Psoas muscle (tissue), 8 donors: ENCODE measurements around the gene CDKAL1. TPM values are rescaled to one million over a fixed set of nuclear protein-coding genes. Genes with fewer than 3 reads are reported as not detected.

Source experiments
- ATAC-seq, 4 donors: fragments of 200-7000 bp; cut with Tn5 transposase; one replicate each; pipeline ENCODE4 v1.9.1; 2020; ENCODE audit warnings: moderate library complexity in 3 of 4, mild to moderate bottlenecking in 2 of 4
- DNase-seq, 2 donors: peaks; one replicate each; pipeline ENCODE4 v3.0.0-alpha.2; 2020
- H3K27ac ChIP-seq: fragments of 200-600 bp; one replicate; pipeline ENCODE4 v1.8.0; 2022
- H3K27me3 ChIP-seq, 3 donors: fragments of 200-600 bp in 1 of 3; one replicate each; pipeline versions ENCODE4 v1.6.1 to v1.8.0; 2013 to 2022; ENCODE audit warnings: low read length in 2 of 3, mild to moderate bottlenecking in 2 of 3, moderate library complexity in 1 of 3; ENCODE audit not compliant: insufficient read depth in 3 of 3
- H3K36me3 ChIP-seq, 2 donors: fragments of 200-600 bp in 1 of 2; one replicate each; pipeline versions ENCODE4 v1.6.1 to v1.8.0; 2013 to 2022; ENCODE audit warnings: low read depth in 1 of 2, mild to moderate bottlenecking in 1 of 2, moderate library complexity in 1 of 2; ENCODE audit not compliant: insufficient read depth in 1 of 2
- H3K4me1 ChIP-seq: fragments of 200-600 bp; one replicate; pipeline ENCODE4 v1.8.0; 2022
- H3K4me3 ChIP-seq: fragments of 200-600 bp; one replicate; pipeline ENCODE4 v1.8.0; 2022; ENCODE audit warnings: mild to moderate bottlenecking
- H3K9me3 ChIP-seq: fragments of 200-600 bp; one replicate; pipeline ENCODE4 v1.8.0; 2022
- WGBS, 3 donors: extraction: QIAGEN DNeasy Blood & Tissue Kit; methylation state at CpG; one replicate each; pipeline versions ENCODE4 v1.1.6 to v1.1.7; 2013; 5-methylcytosine and 5-hydroxymethylcytosine counted together
- intact Hi-C, 2 donors: fragments of 100-400 bp; cut with DNase I; formaldehyde crosslinking; loops; one replicate each; pipeline versions ENCODE4 v1.11.0 to v1.14.2; 2022
- polyA plus RNA-seq, 3 donors: library from polyadenylated mRNA; stranded (reverse); fragments of 200-250 nt; gene quantifications; one replicate each; pipeline ENCODE4 v1.2.3, GENCODE V29; 2013
- total RNA-seq, 4 donors: library from RNA; stranded (reverse); fragmentation: NEBNext Ultra II Directional in 2 of 4; extraction: Animal tissue kit (Norgen Biotek cat#: 25700) in 2 of 4; gene quantifications; one replicate each; pipeline versions ENCODE4 v1.2.1 to v1.2.4, GENCODE V29; 2021 to 2023
- TF ChIP-seq, protein P1 (sequence below): fragments of 200-600 bp; IDR thresholded peaks from one replicate; pipeline ENCODE4 v1.8.0; 2022; ENCODE audit warnings: antibody characterized with exemption
- donor health status: healthy with polysubstance abuse.
- donor health status: DM: no; HTN: no; CAD: no; lungs with moderate emphysema.
- donor health status: Bipolar disorder and iron deficiency.
- donor health status: healthy.
- donor health status: DM: yes; HTN: yes; CAD: no.
- donor health status: DM: no; HTN: no; CAD: no.
- donor health status: DM: no; HTN: no; CAD: no.
- donor health status: DM: yes; HTN: yes; CAD: no.

The CDKAL1 gene
- total and polyA plus RNA-seq, 7 donors = 4.5 to 16.1 (median 12.9) TPM

DNA sequence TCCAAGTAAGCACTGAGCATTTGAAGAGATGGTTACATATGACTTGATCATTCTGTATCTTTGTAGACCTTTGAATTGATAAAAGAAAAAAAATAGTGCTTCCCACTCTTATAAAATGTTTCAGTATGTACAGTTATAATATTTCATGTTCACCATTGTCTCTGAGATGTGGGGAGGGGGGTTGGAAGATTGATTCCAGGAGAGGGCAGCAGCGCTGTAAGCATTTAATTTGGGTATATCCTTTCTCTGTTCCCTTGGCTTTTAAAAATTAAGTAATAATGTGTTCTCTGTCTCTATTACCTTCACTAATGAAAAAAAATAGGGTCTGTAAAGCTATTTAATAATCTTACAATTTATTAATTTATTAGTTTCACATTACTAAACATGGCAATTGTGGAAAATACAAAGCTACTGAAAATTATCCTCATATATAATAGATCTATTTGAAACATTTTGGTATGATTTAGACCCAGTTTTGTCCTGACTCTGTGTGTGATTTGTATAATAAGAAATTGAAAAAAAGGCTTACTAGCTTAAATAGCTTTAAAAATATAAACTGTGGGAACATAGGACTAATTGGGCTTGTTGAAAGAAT, 341.2 kb downstream of the CDKAL1 start:
- TF ChIP-seq, protein P1, sequence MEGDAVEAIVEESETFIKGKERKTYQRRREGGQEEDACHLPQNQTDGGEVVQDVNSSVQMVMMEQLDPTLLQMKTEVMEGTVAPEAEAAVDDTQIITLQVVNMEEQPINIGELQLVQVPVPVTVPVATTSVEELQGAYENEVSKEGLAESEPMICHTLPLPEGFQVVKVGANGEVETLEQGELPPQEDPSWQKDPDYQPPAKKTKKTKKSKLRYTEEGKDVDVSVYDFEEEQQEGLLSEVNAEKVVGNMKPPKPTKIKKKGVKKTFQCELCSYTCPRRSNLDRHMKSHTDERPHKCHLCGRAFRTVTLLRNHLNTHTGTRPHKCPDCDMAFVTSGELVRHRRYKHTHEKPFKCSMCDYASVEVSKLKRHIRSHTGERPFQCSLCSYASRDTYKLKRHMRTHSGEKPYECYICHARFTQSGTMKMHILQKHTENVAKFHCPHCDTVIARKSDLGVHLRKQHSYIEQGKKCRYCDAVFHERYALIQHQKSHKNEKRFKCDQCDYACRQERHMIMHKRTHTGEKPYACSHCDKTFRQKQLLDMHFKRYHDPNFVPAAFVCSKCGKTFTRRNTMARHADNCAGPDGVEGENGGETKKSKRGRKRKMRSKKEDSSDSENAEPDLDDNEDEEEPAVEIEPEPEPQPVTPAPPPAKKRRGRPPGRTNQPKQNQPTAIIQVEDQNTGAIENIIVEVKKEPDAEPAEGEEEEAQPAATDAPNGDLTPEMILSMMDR = peak; percentile 18
- H3K36me3 ChIP-seq = no peaks in the 10 kb centered on the region
- no peak for ATAC-seq
- H3K4me1 ChIP-seq = peaks cover 4% of the 10 kb centered on the region
- no peaks in the 10 kb centered on the region for H3K27me3 ChIP-seq
- DNase-seq = no peak
- H3K9me3 ChIP-seq = no peaks in the 10 kb centered on the region
- 89 to 100% (median 94%) methylated on average over 1 of the region's 1 CpG for WGBS, 3 donors
- intact Hi-C loops = no loop called here
- no peak overlapping the region for H3K27ac ChIP-seq
- no peak overlapping the region for H3K4me3 ChIP-seq

DNA sequence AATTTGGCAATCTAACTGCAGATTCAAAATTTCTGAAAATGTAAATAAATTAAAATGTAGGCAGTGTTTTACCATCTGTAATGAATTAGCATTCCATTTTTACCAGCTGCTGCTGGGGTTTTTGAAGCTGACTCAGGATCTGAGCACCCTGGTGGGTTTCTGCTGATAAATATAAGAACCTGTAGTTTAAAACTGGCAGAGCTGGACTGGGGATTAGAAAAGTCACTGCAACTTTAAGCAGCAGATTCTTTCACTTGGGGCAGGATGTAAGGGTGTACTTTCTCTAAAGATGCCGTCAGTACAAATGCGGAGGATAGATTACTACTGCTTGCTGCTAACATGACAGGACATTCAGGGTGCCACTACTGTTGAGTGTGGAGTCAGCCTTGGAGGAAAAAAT, 341.8 kb downstream of the CDKAL1 start:
- DNase-seq = no peak
- Histone ChIP-seq H3K27ac (no peak overlapping the region), H3K4me3 (no peak overlapping the region), H3K36me3 (no peaks in the 10 kb centered on the region), H3K9me3 (no peaks in the 10 kb centered on the region), H3K27me3 (no peaks in the 10 kb centered on the region), H3K4me1 (peaks cover 4% of the 10 kb centered on the region)
- intact Hi-C loops = no loop called here
- TF ChIP-seq, protein P1 = no peak
- ATAC-seq = no peak
- WGBS, 3 donors = 66 to 75% (median 72%) methylated on average over 2 of the region's 2 CpGs

- H3K36me3 ChIP-seq = no peaks in the 10 kb centered on the region
- WGBS, 3 donors = 98 to 99% (median 99%) methylated on average over 2 of the region's 2 CpGs
- peaks cover 4% of the 10 kb centered on the region for H3K4me1 ChIP-seq
- intact Hi-C loops = no loop called here
- H3K27me3 ChIP-seq = no peaks in the 10 kb centered on the region
- H3K9me3 ChIP-seq = no peaks in the 10 kb centered on the region
- no peak overlapping the region for H3K4me3 ChIP-seq
- no peak for DNase-seq
- no peak for ATAC-seq
- TF ChIP-seq, protein P1 = no peak
- no peak overlapping the region for H3K27ac ChIP-seq
Measured at GRCh38 chr6:20876561-20876960, 342.3 kb downstream of the CDKAL1 start.

DNA sequence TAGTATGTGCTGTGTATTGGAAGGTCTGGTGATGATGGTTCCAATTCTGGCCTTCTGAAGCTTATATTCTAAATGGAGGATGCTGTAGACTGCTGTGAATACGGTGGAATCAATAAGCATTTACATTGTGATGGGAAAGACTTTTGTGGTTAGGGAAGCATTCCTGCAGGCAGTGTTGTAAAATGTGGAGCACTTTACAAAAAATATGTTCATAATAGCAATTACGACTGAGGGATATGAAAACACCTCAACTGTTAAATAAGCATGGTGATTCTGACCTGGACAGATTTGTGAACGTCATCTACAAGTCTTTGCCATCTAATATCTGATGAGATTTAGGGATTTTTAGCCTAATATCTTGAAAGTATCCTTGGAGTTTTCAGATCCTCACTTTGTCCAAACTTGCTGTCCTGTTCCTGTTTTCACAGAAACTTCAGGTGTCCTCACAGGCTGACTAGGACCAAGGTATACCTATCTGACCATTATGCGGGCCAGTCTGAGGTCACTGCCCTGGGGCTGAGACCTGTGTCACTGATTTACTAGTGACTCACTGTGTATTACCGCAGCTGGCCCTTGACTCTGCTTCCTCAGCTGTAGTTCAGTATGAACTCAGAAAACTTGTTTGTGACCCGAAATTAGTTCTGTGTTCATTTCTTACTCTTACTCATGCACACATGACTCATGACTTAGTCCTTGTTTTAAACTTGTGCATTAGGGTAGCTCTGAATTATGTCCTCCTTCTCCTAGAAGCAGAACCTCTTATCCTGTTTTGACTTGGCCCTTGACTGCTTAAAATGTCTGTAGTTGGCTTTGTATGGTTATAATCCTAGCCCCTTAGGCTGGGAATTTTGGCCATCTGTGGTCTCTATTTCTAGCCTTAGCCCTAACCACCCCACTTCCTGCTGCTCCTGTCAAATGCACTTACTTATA, 343.0 kb downstream of the CDKAL1 start:
- intact Hi-C loops = no loop called here
- peak in 1 of 2 donors; percentile 36 for DNase-seq

More for the DNA sequence above, 343.0 kb downstream of the CDKAL1 start:
- peak overlapping the region; percentile 51 for H3K27ac ChIP-seq
- H3K4me1 ChIP-seq = peaks cover 4% of the 10 kb centered on the region
- H3K9me3 ChIP-seq = no peaks in the 10 kb centered on the region
- H3K4me3 ChIP-seq = no peak overlapping the region
- H3K36me3 ChIP-seq = no peaks in the 10 kb centered on the region
- H3K27me3 ChIP-seq = no peaks in the 10 kb centered on the region
- peak; percentile 74 to 80 (median 78) for ATAC-seq
- 73 to 82% (median 77%) methylated on average over 6 of the region's 6 CpGs for WGBS, 3 donors
- TF ChIP-seq, protein P1 = no peak
